ENCODE measurements around the gene BICRA. TPM values are rescaled to one million over a fixed set of nuclear protein-coding genes. Genes with fewer than 3 reads are reported as not detected.

BICRA gene
- 5.9 and 6.0 TPM in 2 replicates for total RNA-seq

GRCh38 chr19:47608969-47609905, at the start of gene BICRA:
BICRA (plus strand) TSS chr19:47609134; CDS start chr19:47673575, 64,441 bp downstream.

GRCh38 chr19:47573071-47574026, 35.6 kb upstream of the BICRA start, which contains the start of gene ZNF541:
ZNF541 (minus strand) TSS chr19:47573148; CDS start chr19:47555856, 17,292 bp downstream.

GRCh38 chr19:47713046-47714021, 104.4 kb downstream of the BICRA start, which contains the start of gene EHD2:
EHD2 (plus strand) TSS chr19:47713422; CDS start chr19:47716613, 3,191 bp downstream.

GRCh38 chr19:47745010-47745901, 136.3 kb downstream of the BICRA start, which contains the start of gene NOP53:
NOP53 (plus strand) TSS chr19:47745546; CDS start chr19:47745560, 14 bp downstream.

Other genes with a start within 250 kb of the BICRA start
- gene MEIS3, start 189.6 kb upstream of the BICRA start, total RNA-seq = 0.80 and 7.3 TPM in 2 replicates
- 0.16 TPM in 1 of 2 replicates, not detected in the other for gene SLC8A2, start 137.2 kb upstream of the BICRA start, total RNA-seq
- 2.9 and 3.2 TPM in 2 replicates for gene KPTN, start 124.9 kb upstream of the BICRA start, total RNA-seq
- 71.0 and 88.9 TPM in 2 replicates for gene NAPA, start 94.1 kb upstream of the BICRA start, total RNA-seq
- not detected in 2 replicates for gene ZNF541, start 36.0 kb upstream of the BICRA start, total RNA-seq
- gene EHD2, start 104.3 kb downstream of the BICRA start, total RNA-seq = 80.8 and 117 TPM in 2 replicates
- gene NOP53, start 136.4 kb downstream of the BICRA start, total RNA-seq = 128 and 171 TPM in 2 replicates
- 636 and 696 TPM in 2 replicates for gene SELENOW, start 169.6 kb downstream of the BICRA start, total RNA-seq
- not detected in 2 replicates for gene TPRX1, start 195.4 kb downstream of the BICRA start, total RNA-seq
- not detected in 2 replicates for gene CRX, start 212.8 kb downstream of the BICRA start, total RNA-seq